SKM-1 treated with dmso at 0.1 percent for 144 hours (cell line): Measurements from ENCODE around the gene SYCP2.
"Not testable (repeated sequence)": the region's sequence is repeated elsewhere in the genome, so short reads cannot be mapped to it uniquely, and the experiment has no call there.

ENCODE experiments used
- DNase-seq: peaks from one replicate; lab custom pipeline; 2025; ENCODE audit not compliant: unreplicated experiment; lab: John Stamatoyannopoulos, UW

Gene SYCP2

DNA sequence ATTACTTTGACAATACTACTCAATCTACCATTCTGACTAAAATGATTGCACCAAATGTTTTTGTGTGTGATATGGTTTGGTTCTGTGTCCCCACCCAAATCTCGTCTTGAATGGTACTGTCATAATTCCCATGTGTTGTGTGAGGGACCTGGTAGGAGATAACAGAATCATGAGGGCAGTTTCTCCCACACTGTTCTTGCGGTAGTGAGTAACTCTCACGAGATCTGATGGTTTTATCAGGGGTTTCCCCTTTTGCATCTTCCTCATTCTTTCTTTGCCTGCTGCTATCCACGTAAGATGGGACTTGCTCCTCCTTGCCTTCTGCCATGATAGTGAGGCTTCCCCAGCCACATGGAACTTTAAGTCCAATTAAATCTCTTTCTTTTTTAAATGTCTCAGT, 20.8 kb downstream of the SYCP2 start:
- DNase-seq = no peak

DNA sequence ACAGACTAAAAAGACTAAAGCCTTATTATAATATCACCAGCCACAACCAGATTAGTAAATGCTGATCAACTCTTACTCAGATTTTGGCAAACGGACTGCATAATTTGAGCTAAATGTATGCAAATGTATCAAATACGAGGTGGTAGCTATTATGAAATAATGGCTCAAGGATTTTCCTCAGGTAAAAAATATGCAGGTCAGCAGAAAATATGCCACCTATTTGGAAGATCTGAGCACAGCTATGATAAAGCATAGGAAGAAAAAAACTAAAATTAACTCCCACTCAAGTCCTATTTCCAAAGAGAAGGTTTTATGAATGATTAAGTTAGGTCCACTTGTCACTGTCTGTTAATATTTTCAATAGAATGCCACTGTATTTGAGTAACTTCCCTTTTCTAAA, 22.4 kb downstream of the SYCP2 start:
- no peak for DNase-seq

DNA sequence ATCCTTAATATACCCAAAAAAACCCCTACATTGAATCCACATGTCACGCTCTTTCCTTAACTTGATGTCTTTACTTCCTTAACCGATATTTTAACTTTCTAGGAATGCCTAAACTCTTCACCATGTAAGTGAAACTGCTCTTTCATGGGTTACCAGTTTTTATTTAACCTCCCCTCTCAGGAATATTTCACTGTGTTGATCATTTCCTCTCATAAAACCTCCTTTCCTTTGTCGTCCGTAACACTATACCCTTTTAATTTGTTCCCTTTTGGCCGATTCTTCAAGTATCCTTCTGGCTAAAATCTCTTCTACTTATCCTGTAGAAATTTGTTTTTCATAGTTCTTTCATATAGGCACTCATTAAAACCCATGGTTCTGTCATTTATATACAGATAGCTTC, 24.6 kb downstream of the SYCP2 start:
- DNase-seq = no peak

DNA sequence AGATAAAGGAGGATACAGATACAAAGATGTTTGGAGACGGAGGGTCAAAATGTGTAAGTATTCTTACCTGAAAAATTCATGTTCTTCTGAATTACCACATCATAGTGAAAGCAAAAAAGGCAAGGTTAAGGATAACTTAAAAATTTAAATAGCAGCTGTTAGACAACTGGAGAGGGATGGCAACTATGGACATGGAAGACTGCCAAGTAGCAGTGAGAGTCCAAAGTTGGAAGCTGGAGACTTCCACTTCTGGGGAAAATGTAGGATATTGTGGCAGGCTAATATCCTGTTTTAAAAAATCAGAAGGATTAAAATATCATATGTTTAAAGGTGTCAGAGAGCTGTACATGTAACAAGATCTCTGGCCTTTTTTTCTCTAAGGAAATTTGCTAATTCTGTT, 29.8 kb downstream of the SYCP2 start:
- DNase-seq = no peak

DNA sequence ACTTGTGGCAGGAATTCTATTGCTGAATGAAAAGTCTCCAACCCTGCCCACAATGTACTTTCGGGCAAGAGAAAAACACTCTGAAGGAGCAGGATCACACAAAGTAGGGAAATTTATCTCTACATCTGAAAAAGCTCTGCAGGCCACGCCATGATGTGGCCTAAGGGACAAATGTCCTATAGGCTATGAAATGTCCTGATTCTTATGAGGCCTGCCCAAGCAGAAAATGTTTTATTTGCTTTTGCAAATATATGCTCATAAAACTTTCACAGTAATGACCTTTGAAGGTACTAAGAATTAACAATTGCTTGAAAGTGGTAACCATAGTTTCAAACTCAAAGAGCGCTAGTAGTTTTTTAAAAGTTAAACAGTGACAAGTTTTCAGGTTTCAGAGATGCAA, 31.0 kb downstream of the SYCP2 start:
- no peak for DNase-seq

DNA sequence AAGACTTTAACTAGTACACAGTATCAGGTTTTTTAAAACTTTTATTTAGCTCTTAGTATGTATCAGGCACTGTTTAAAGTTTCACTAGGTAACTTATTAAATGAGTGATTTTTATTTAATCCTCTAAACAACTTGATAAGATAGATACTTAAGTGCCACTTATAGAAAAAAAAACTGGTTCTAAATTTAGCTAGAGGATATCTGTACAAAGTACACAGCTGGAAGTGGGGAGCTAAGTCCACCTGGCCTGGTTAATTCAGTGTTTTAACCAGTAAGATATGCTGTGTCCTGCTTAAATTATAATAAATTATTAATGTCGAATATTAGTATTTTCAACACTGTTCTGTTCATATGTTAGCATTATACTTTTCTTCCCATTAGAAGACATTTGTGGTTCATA, 37.5 kb downstream of the SYCP2 start:
- no peak for DNase-seq

DNA sequence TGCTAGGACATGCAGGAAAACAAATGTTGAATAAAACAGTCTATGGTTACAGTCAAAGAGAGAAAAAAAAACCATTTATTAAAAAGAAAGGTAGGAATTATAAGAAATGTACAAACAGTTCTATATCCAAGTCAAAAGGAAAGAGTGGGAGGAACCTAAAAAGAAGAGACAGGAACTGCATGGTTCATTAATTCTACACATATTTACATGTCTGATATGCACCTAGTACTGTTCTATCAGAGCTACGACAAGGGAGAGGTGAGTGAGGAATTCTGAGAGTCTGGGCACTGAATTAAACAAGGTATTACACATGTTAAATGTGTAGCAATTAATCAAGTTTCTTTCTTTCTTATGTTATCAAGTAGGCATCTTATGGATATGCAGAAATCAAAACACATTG, 41.9 kb downstream of the SYCP2 start:
- no peak for DNase-seq

DNA sequence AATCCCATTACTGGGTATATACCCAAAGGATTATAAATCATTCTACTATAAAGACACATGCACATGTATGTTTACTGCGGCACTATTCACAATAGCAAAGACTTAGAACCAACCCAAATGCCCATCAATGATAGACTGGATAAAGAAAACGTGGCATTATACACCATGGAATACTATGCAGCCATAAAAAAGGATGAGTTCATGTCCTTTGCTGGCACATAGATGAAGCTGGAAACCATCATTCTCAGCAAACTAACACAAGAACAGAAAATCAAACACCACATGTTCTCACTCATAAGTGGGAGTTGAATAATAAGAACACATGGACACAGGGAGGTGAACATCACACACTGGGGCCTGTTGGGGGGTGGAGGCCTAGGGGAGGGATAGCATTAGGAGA, 43.4 kb downstream of the SYCP2 start:
- DNase-seq = not testable (repeated sequence)

DNA sequence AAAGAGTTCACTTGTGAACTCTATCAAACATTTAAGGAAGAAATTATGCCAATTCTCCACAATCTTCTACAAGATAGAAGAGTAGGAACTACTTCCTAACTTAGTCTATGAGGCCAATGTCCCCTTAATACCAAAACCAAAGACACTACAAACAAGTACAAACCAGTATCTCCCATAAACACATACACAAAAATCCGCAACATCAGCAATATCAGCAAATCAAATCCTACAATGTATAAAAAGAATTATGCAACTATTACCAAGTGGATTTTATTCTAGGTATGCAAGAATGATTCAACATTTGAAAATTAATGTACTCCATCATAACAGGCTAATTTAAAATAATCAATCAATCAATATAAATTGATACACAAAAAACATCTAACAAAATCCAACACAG, 45.4 kb downstream of the SYCP2 start:
- DNase-seq = no peak

DNA sequence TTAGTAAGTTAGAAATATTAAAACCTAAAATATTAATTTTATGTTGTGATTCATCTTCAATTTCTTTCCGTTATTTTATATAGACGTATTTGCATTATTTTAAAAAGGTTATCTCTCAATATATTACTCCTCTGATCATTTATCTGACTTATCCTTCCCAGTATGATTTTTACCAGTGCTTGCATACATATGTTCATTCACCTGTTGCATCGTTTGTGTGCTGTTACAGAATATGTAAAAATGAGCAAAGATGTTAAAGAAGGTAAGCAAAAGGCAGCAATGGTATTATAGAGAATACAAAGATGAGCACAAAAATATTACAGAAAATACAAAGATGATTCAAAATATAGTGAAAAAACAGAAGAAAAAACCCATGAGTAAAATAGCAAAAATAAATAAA, 48.9 kb downstream of the SYCP2 start:
- DNase-seq = no peak

DNA sequence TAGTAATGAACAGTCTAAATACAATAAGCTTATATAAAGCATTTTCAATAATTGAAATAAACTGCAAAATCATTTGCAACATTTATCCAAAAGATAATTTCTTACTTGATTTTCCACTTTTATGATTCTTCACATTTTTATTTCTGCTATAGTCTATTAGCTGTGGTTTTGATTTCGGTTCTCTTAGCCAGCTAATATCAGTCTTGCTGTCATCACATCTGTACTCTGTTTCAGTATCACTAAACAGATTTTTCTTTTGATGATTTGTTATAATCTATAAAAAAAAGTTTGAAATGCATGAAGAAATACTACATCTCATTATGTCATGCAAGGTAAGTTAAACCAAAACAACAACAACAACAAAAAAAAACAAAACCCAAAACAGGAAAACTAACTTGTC, 53.2 kb downstream of the SYCP2 start:
- DNase-seq = no peak

DNA sequence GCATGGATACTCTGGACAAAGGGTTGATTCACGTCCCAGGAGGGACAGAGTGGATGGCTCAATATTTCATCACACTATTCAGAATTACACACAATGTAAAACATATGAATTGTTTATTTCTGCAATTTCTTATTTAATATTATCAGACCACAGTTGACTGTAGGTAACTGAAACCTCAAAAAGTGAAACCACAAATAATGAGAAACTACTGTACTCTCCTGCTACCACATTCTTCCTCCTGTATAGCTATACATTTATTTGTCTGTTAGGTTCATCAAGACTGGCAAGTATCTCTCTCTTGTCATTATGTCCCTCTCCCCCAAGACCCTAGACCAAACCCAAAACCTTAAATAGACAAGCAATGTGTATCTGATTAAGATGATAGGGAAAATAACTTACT, 60.0 kb downstream of the SYCP2 start:
- no peak for DNase-seq

DNA sequence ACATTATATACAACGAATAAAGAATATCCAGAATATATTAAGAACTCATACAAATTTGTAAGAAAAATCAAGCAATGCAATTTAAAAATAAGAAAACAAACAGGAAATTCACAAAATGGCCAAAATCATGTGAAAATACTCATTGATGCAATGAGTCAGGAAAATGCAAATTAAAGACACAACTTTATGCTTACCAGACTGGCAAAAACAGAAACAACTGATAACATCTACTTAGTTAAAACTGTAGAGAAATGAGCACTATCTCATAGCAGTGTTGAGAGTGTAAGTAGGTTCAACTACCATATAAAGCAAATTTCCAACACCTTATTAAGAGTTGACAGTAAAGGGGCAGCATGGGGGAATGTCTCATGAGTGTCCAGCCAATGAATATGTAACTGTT, 62.3 kb downstream of the SYCP2 start:
- DNase-seq = no peak

DNA sequence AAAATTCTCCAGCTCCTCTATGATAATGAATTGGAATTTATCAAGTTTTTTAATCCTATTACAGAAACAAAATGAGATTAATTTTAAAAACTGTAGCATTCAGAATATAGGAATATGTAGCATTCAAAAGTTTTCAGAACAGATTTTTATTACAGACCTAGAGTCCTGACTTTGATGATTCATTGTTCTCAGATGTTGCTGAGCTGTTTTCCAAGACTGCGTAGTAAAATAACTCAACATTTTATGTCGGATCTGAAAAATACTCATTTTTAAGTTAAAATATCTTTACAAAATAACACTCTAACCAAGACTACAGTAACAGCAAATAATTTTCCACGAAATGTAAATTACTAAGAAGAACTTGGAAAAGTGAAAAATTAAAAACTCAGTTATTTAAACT, 67.1 kb downstream of the SYCP2 start:
- DNase-seq = no peak

DNA sequence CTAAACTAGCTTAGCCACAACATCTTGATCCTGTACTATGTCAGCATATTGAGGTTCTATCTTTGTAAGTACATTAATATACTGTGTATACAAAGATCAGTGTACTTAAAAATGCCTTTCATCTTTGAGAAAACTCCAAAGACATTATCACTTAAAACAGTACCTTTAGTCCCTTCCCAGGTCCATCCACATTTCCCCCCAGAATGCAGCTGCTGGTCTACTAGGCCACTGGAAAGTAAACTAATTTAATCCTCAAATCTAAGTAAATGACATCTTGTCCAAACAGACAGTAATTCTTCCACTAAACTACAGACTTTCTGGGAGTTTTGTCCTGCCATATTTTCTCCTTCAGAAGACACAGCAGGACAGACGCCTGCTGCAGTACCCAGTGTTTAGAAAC, 68.7 kb downstream of the SYCP2 start:
- no peak for DNase-seq

DNA sequence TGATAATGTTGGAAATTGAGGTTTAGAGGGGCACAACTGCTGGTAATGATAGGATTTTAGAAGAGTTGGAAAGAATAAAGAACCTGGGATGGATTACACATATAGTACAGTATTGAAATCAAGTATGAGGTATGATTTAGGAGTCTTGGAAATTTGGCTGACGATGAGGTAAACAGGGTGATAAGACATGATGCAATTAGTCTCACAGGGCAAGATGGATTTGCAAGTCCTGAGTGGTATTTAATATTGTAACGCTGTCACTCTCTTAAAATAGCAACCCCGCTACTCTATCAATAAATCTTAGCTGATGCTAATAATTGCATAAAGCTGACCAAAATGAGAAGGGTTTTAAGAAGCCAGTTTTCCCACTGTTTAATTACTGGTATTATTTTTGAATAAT, 70.4 kb downstream of the SYCP2 start:
- no peak for DNase-seq

DNA sequence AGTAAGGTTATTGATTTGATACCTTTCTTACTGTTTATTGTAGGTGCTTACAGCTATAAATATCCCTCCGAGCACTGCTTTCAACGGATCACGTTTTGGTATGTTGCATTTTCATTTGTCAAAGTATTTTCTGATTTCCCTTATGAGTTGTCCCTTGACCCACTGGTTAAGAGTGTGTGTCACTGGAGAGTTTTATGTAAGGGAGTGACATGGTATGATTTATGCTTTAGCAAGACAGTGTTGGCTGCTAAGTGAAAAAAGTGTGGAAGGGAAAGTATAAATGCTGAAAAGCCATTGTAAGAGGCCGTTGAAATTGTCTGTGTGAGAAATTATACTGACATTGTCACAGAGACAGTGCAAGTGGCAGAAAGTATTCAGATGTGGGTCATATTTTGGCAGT, 72.0 kb downstream of the SYCP2 start:
- DNase-seq = no peak

DNA sequence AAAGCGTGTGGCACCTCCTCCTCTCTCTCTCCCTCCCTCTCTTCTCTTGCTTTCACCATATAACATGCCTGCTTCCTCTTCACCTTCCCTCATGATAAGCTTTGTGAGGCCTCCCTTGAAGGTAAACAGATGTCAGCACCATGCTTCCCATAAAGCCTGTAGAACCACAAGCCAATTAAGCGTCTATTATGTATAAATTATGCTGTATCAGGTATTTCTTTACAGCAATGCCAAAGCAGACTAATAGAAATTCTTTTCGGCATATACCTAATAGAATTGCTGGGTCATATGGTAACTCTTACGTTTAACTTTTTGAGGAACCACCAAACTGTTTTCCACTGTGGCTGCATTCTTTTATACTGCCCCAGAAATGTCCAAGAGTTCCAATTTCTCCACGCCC, 75.0 kb downstream of the SYCP2 start:
- no peak for DNase-seq

DNA sequence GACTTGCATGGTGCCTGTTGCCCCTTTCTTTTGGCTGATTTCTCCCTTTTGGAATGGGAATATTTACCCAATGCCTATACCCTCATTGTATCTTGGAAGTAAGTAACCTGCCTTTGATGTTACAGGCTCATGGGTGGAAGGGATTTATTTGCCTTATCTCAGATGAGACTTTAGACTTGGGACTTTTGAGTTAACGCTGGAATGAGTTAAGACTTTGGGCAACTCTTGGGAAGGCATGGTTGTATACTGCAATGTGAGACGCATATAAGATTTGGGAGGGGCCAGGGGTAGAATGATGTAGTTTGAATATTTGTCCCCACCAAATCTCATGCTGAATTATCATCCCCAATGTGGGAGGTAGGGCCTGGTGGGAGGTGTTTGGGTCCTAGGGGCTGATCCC, 75.5 kb downstream of the SYCP2 start:
- no peak for DNase-seq

DNA sequence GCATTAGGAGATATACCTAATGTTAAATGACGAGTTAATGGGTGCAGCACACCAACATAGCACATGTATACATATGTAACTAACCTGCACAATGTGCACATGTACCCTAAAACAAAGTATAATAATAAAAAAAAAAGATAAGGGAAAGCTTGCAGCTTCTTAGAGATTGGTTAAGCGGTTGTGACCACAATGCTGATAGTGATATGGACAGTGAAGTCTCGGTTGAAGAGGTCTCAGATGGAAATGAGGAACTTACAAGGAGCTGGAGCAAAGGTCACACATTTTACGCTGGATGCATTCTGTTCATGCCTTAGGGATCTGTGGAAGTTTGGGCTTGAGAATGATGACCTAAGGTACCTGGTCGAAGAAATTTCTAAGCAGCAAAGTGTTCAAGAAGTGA, 76.5 kb downstream of the SYCP2 start:
- DNase-seq = peak; percentile 13

DNA sequence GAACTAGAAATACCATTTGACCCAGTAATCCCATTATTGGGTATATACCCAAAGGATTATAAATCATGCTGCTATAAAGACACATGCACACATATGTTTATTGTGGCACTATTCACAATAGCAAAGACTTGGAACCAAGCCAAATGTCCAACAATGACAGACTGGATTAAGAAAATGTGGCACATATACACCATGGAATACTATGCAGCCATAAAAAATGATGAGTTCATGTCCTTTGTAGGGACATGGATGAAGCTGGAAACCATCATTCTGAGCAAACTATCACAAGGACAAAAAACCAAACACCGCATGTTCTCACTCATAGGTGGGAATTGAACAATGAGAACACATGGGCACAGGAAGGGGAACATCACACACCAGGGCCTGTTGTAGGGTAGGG, 76.9 kb downstream of the SYCP2 start:
- DNase-seq = not testable (repeated sequence)

DNA sequence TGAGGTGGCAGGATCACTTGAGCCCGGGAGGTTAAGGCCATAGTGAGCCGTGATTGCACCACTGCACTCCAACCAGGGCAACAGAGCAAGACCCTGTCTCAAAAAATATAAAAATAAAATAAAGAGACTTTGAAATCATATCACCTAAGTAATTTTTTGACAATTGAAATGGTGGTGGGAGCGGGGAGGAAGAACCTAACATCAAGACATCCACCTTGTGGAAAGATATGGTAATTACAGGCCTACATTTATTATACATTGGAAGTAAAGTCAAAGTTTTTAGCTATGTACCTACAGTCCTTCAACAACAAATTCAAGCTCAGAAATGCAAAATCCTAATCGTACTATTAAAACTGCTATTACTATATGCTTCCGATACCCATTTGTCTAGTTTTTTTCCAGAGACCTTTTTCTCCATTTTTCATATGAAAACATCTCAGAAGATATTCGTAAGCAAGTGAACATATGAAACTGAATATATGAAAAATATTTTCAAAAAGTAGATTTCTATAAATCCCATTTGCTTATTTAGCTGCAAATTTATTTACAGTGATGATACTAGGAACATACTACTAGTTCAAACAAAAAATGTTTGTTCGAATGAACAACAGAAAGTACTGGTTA, 83.3 kb downstream of the SYCP2 start:
- peak; percentile 55 for DNase-seq

DNA sequence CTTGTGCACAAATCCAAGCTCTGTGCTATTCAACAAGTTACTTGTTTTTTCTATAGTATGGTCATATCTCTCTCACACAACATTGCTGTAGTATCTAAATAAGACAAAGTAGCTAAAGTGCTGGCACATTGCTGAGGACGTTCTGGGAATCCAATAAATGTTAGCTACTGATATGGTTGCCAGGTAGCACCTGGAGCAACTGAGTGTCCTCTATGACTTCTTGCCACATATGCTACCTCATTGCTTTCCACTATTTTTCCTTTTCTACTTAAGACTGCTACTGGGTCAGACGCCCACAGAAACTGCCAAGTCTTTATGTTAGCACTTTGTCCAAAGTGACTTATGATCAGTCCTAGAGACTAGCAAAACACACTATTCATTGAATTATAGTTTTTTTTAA, 85.3 kb downstream of the SYCP2 start:
- DNase-seq = no peak

DNA sequence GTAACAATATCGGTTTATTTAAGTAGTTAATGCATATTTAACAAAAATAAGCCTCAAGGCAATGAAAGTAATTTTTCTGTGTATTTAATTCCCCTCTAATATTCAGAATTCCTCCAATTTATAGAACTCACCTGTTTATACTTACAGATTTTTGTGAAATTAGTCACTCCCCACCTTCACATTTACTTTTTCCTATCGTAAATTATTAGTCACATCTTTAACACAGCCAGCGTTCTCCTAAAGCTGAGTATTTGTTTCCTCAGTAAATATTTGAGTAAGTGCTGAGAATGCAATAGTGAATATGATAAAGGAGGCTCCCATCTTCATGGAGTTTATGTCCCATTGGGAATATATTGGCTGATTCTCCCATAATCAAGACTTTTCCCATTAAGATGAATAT, 88.0 kb downstream of the SYCP2 start:
- no peak for DNase-seq
